OCI-LY7 (cell line): Measurements from ENCODE around the gene MARK3.

Experiments used
- CTCF ChIP-seq: fragments of 200-600 bp; sonication (generic); conservative IDR thresholded peaks from 2 replicates; pipeline ENCODE4 v1.5.1; 2014; ENCODE audit warnings: mild to moderate bottlenecking, antibody characterized with exemption, low read length, moderate library complexity, mixed read lengths
- EZH2phosphoT487 ChIP-seq: fragments of 200-600 bp; sonication (generic); IDR thresholded peaks from 2 replicates; pipeline ENCODE4 v1.6.1; 2018; ENCODE audit warnings: low read depth, borderline replicate concordance, mild to moderate bottlenecking, mixed run types, antibody characterized with exemption, low read length, moderate library complexity, mixed read lengths

GRCh38 chr14:103485504-103485903 lies 100.3 kb downstream of the MARK3 start:
- TF ChIP-seq CTCF, result no peak
- TF ChIP-seq EZH2phosphoT487, result no peak
